ENCODE data around the gene APP. TPM values are rescaled to one million over a fixed set of nuclear protein-coding genes. Genes with fewer than 3 reads are reported as not detected.

The APP gene
- total RNA-seq, 1 experiment from 2014 or later, result 266 TPM

DNA sequence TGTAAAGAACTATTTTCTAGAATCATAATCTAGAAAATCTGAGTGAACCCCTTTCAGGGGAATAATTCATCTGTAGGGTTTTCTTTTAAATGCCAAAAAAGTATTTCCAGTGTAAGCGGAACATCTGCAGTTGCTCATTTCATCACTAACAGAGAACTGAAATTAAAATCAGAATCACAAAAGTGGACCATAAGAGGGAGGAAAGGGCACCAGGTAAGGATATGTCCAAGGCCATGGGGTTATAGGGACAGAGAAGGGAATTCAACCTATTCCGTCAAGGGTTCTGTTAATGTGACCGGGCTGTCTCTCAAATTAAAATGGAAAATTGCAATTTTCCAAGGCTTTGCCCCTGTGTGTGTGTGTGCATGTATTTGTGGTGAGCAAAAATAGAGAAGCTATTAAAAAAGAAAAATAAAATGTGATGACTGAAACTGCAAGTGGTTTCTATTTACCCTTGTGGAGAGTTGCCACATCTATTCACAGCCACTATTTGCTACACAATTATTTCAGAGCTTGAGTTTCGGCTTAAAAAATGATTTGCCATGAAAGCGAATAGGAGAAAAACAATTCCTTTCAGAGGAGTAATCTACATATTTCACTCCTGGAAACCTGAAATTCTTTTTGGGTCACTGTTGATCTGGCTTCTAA lies 53.1 kb downstream of the APP start:
- Histone ChIP-seq H3K79me2 (ENCODE audit: low read length) (peaks cover 76% of the 10 kb centered on the region), H4K20me1 (ENCODE audit: low read length) (no peaks in the 10 kb centered on the region), H3K4me2 (ENCODE audit: low read length) (no peak overlapping the region), H3K27ac (ENCODE audit: low read length) (peak overlapping the region; percentile 96), H3K9ac (ENCODE audit: low read length) (peak overlapping the region; percentile 85), H2AFZ (ENCODE audit: low read length) (no peak overlapping the region), H3K27me3 (ENCODE audit: low read length) (no peaks in the 10 kb centered on the region), H3K4me1 (ENCODE audit: insufficient read depth, low read length) (peaks cover 31% of the 10 kb centered on the region), H3K9me3 (ENCODE audit: low read length) (no peaks in the 10 kb centered on the region), H3K9me2 (replicated peaks; ENCODE audit: low read length) (no peaks in the 10 kb centered on the region), H3K4me3 (ENCODE audit: low read length) (no peak overlapping the region), H3K36me3 (ENCODE audit: low read depth, low read length) (no peaks in the 10 kb centered on the region), H3F3A (ENCODE audit: low read length, unreplicated experiment) (no peaks in the 10 kb centered on the region)
- intact Hi-C loops (cut with micrococcal nuclease), result no loop called here
- ChIA-PET CTCF (no interaction called here), POLR2A (ENCODE audit: unreplicated experiment) (no interaction called here)
- TF ChIP-seq, protein P1, sequence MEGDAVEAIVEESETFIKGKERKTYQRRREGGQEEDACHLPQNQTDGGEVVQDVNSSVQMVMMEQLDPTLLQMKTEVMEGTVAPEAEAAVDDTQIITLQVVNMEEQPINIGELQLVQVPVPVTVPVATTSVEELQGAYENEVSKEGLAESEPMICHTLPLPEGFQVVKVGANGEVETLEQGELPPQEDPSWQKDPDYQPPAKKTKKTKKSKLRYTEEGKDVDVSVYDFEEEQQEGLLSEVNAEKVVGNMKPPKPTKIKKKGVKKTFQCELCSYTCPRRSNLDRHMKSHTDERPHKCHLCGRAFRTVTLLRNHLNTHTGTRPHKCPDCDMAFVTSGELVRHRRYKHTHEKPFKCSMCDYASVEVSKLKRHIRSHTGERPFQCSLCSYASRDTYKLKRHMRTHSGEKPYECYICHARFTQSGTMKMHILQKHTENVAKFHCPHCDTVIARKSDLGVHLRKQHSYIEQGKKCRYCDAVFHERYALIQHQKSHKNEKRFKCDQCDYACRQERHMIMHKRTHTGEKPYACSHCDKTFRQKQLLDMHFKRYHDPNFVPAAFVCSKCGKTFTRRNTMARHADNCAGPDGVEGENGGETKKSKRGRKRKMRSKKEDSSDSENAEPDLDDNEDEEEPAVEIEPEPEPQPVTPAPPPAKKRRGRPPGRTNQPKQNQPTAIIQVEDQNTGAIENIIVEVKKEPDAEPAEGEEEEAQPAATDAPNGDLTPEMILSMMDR (conservative IDR thresholded peaks at IDR 0.05; ENCODE audit: low read depth, low read length), result no peak
- TF ChIP-seq EZH2phosphoT487 (IDR thresholded peaks at IDR 0.05; ENCODE audit: borderline replicate concordance, low read length) (no peak), EZH2 (IDR thresholded peaks at IDR 0.05; ENCODE audit: low read length, unreplicated experiment) (no peak)
- BruUV-seq (replicated peaks), result no TSS peak
- no peak for ATAC-seq
- DNase-seq, result no peak

DNA sequence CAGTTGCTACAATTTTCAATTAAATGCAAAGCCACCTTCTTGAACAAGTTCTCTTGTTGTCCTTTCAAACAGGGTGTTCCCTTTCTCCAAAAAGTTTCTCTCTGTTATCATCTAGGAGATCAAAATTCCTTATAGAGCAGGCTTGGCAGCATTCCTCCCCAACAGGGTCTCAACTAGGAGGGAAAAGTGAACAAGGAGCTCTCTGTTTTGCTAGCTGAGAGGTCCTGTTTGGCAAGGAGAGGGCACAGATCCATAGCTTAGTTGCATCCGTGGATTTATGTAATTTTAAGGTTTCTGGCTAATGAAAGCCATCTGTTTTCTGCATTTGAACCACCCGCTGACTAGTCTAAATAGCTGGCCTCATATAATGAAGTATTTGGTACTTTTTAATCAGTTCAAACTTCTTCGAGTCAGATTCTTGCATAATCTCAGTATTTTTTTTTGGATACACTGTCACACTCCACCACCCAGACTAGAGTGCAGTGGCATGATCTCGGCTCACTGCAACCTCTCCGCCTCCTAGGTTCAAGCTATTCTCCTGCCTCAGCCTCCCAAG lies 54.0 kb downstream of the APP start:
- Histone ChIP-seq H3F3A (ENCODE audit: low read length, unreplicated experiment) (no peaks in the 10 kb centered on the region), H3K4me1 (ENCODE audit: insufficient read depth, low read length) (peaks cover 31% of the 10 kb centered on the region), H3K27ac (ENCODE audit: low read length) (peak overlapping the region; percentile 96), H3K4me2 (ENCODE audit: low read length) (peak overlapping the region; percentile 72), H3K36me3 (ENCODE audit: low read depth, low read length) (peaks cover 1% of the 10 kb centered on the region; the same call in 1 of the 2 replicates), H3K4me3 (ENCODE audit: low read length) (peak overlapping the region; percentile 22; the same call in 1 of the 2 replicates), H3K9me3 (ENCODE audit: low read length) (no peaks in the 10 kb centered on the region), H3K9ac (ENCODE audit: low read length) (peak overlapping the region; percentile 85), H3K9me2 (replicated peaks; ENCODE audit: low read length) (no peaks in the 10 kb centered on the region), H3K79me2 (ENCODE audit: low read length) (peaks cover 75% of the 10 kb centered on the region), H2AFZ (ENCODE audit: low read length) (no peak overlapping the region), H3K27me3 (ENCODE audit: low read length) (no peaks in the 10 kb centered on the region), H4K20me1 (ENCODE audit: low read length) (no peaks in the 10 kb centered on the region)
- POLR2A ChIA-PET (ENCODE audit: unreplicated experiment), result interaction anchor here (0.5 to 0.7 kb wide), 3 partner anchors 93 to 541 kb away, joined by 3 to 18 read pairs (median 5); no protein-coding TSS in a partner anchor
- CTCF ChIA-PET, result no interaction called here
- BruUV-seq (replicated peaks), result no TSS peak
- DNase-seq (peak; percentile 84), ATAC-seq (peak; percentile 51)
- intact Hi-C loops (cut with micrococcal nuclease), result no loop called here
- TF ChIP-seq, protein P1 (conservative IDR thresholded peaks at IDR 0.05; ENCODE audit: low read depth, low read length), result no peak
- TF ChIP-seq EZH2 (IDR thresholded peaks at IDR 0.05; ENCODE audit: low read length, unreplicated experiment), result no peak

DNA sequence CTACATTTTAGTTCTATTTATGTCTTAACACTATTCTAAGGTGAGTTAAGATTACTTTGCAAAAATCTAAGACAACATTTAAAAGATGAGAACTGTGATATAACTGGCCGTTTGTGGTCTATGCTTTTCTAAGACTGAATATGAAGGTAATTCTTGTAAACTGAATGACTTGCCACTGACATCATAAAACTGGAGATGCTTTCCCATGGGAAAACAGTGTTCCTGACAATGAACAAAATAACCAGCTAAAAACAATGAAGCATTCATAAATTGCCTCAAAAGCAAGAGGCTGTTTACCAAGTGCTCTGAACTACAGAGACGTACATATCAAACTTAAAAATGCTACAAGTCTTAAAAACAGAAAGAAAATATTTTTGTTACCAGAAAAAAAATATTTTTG lies 54.7 kb downstream of the APP start:
- intact Hi-C loops (cut with micrococcal nuclease), result no loop called here
- Histone ChIP-seq H3K4me3 (ENCODE audit: low read length) (peak overlapping the region; percentile 22; the same call in 1 of the 2 replicates), H3K27ac (ENCODE audit: low read length) (peak overlapping the region; percentile 96), H3K79me2 (ENCODE audit: low read length) (peaks cover 70% of the 10 kb centered on the region), H4K20me1 (ENCODE audit: low read length) (no peaks in the 10 kb centered on the region), H3K9me2 (replicated peaks; ENCODE audit: low read length) (no peaks in the 10 kb centered on the region), H2AFZ (ENCODE audit: low read length) (no peak overlapping the region), H3K4me1 (ENCODE audit: insufficient read depth, low read length) (peaks cover 31% of the 10 kb centered on the region), H3F3A (ENCODE audit: low read length, unreplicated experiment) (no peaks in the 10 kb centered on the region), H3K36me3 (ENCODE audit: low read depth, low read length) (peaks cover 5% of the 10 kb centered on the region; the same call in 1 of the 2 replicates), H3K4me2 (ENCODE audit: low read length) (peak overlapping the region; percentile 72), H3K9ac (ENCODE audit: low read length) (peak overlapping the region; percentile 85), H3K27me3 (ENCODE audit: low read length) (no peaks in the 10 kb centered on the region), H3K9me3 (ENCODE audit: low read length) (no peaks in the 10 kb centered on the region)
- ChIA-PET POLR2A (ENCODE audit: unreplicated experiment) (interaction anchor here (0.7 kb wide), 2 partner anchors 178 to 541 kb away, joined by 3 to 5 read pairs; no protein-coding TSS in a partner anchor), CTCF (no interaction called here)
- ATAC-seq, result peak; percentile 45
- no peak for TF ChIP-seq EZH2phosphoT487 (IDR thresholded peaks at IDR 0.05; ENCODE audit: borderline replicate concordance, low read length)
- TF ChIP-seq, protein P1 (conservative IDR thresholded peaks at IDR 0.05; ENCODE audit: low read depth, low read length), result no peak
- no peak for TF ChIP-seq EZH2 (IDR thresholded peaks at IDR 0.05; ENCODE audit: low read length, unreplicated experiment)
- BruUV-seq (replicated peaks), result no TSS peak
- peak; percentile 54 for DNase-seq

All from PC-3 (cell line).